SU-DHL-6 (cell line): Measurements from ENCODE around the gene BNIP2.

Source experiments
- H2AFZ ChIP-seq: fragments of 200-600 bp; sonication (generic); 2 replicates; pipeline ENCODE4 v1.6.1; 2014; ENCODE audit warnings: low read depth, mild to moderate bottlenecking, moderate library complexity, mixed read lengths, antibody characterized with exemption, low read length; ENCODE audit not compliant: severe bottlenecking
- H3F3A ChIP-seq: fragments of 200-600 bp; shearing (Covaris generic); 2 replicates; pipeline ENCODE4 v1.6.0; 2016; ENCODE audit warnings: antibody characterized with exemption, mild to moderate bottlenecking; ENCODE audit not compliant: insufficient read depth
- H3K27ac ChIP-seq: fragments of 200-600 bp; sonication (generic); 2 replicates; pipeline ENCODE4 v1.5.1; 2016; ENCODE audit warnings: low read depth, mild to moderate bottlenecking, low read length, moderate library complexity, mixed read lengths
- H3K27me3 ChIP-seq: fragments of 200-600 bp; sonication (generic), shearing (Covaris generic); 2 replicates; pipeline ENCODE4 v1.6.0; 2014; ENCODE audit warnings: mild to moderate bottlenecking, low read length
- H3K36me3 ChIP-seq: fragments of 200-600 bp; sonication (generic); 2 replicates; pipeline ENCODE4 v1.6.1; 2014; ENCODE audit warnings: mild to moderate bottlenecking, low read length, mixed read lengths
- H3K4me2 ChIP-seq: fragments of 300-600, 200-600 bp; shearing (Covaris generic), sonication (generic); 2 replicates; pipeline ENCODE4 v1.6.0; 2014; ENCODE audit warnings: low read length, low read depth, mild to moderate bottlenecking; ENCODE audit not compliant: poor library complexity, severe bottlenecking
- H3K4me3 ChIP-seq: fragments of 200-600 bp; sonication (generic); 2 replicates; pipeline ENCODE4 v1.5.1; 2014; ENCODE audit warnings: antibody characterized with exemption, low read length, mild to moderate bottlenecking, mixed read lengths; ENCODE audit not compliant: insufficient read depth, poor library complexity, severe bottlenecking
- H3K79me2 ChIP-seq: fragments of 200-600 bp; sonication (generic); 2 replicates; pipeline ENCODE4 v1.6.1; 2014; ENCODE audit warnings: mild to moderate bottlenecking, low read length, moderate library complexity; ENCODE audit not compliant: insufficient read depth
- H3K9ac ChIP-seq: fragments of 200-600 bp; sonication (generic); 2 replicates; pipeline ENCODE4 v1.7.0; 2014; ENCODE audit warnings: mild to moderate bottlenecking, low read length
- H3K9me2 ChIP-seq: fragments of 200-600 bp; sonication (generic); replicated peaks from 2 replicates; pipeline ENCODE4 v1.6.1; 2014; ENCODE audit warnings: low read length; ENCODE audit not compliant: insufficient read depth
- H3K9me3 ChIP-seq: fragments of 200-600 bp; sonication (generic); 2 replicates; pipeline ENCODE4 v1.6.1; 2014; ENCODE audit warnings: low read length, mixed read lengths; ENCODE audit not compliant: insufficient read depth
- H4K20me1 ChIP-seq: fragments of 200-600 bp; sonication (generic); 2 replicates; pipeline ENCODE4 v1.6.1; 2014; ENCODE audit warnings: low read depth, mild to moderate bottlenecking, antibody characterized with exemption, low read length, moderate library complexity, mixed read lengths
- EZH2phosphoT487 ChIP-seq: fragments of 200-600 bp; sonication (generic), shearing (Covaris generic); conservative IDR thresholded peaks from 2 replicates; pipeline ENCODE4 v1.6.1; 2018; ENCODE audit warnings: mild to moderate bottlenecking, antibody characterized with exemption, low read length, moderate library complexity, mixed read lengths
- TF ChIP-seq, protein P1 (sequence below): fragments of 200-600 bp; sonication (generic); IDR thresholded peaks from one replicate; pipeline ENCODE4 v1.5.1; 2017; ENCODE audit warnings: antibody characterized with exemption, mild to moderate bottlenecking, low read length, moderate library complexity; ENCODE audit not compliant: insufficient read depth, poor library complexity, severe bottlenecking

The BNIP2 gene

DNA sequence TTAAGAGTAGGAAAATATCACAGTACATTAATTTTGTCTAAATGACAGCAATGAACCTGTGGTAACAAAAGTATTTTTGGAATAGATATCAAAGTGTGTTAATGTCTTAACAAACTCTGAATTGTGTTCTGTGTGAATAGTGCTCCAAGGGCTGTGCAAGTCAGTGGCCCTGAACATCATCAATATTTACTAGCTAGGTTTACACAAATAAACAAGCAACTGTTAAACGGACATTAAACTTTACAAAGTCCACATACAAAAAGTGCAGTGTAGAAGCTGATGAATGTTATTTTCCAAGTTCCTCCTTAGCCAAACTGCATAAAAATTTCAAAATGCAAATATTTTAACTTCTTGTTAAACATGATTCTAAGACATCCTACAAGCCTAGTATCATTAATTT is 29.8 kb downstream of the BNIP2 start:
- Histone ChIP-seq H2AFZ (no peak overlapping the region), H3F3A (peaks cover 24% of the 10 kb centered on the region), H3K36me3 (peaks cover 26% of the 10 kb centered on the region; the same call in 1 of the 2 replicates), H3K9me2 (no peaks in the 10 kb centered on the region), H3K27me3 (no peaks in the 10 kb centered on the region), H3K4me3 (no peak overlapping the region), H3K27ac (peak overlapping the region; percentile 1; the same call in 1 of the 2 replicates), H3K9ac (no peak overlapping the region), H3K4me2 (no peak overlapping the region), H4K20me1 (no peaks in the 10 kb centered on the region), H3K9me3 (no peaks in the 10 kb centered on the region), H3K79me2 (peaks cover 29% of the 10 kb centered on the region)
- TF ChIP-seq, protein P1, sequence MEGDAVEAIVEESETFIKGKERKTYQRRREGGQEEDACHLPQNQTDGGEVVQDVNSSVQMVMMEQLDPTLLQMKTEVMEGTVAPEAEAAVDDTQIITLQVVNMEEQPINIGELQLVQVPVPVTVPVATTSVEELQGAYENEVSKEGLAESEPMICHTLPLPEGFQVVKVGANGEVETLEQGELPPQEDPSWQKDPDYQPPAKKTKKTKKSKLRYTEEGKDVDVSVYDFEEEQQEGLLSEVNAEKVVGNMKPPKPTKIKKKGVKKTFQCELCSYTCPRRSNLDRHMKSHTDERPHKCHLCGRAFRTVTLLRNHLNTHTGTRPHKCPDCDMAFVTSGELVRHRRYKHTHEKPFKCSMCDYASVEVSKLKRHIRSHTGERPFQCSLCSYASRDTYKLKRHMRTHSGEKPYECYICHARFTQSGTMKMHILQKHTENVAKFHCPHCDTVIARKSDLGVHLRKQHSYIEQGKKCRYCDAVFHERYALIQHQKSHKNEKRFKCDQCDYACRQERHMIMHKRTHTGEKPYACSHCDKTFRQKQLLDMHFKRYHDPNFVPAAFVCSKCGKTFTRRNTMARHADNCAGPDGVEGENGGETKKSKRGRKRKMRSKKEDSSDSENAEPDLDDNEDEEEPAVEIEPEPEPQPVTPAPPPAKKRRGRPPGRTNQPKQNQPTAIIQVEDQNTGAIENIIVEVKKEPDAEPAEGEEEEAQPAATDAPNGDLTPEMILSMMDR, result no peak
- TF ChIP-seq EZH2phosphoT487, result no peak

DNA sequence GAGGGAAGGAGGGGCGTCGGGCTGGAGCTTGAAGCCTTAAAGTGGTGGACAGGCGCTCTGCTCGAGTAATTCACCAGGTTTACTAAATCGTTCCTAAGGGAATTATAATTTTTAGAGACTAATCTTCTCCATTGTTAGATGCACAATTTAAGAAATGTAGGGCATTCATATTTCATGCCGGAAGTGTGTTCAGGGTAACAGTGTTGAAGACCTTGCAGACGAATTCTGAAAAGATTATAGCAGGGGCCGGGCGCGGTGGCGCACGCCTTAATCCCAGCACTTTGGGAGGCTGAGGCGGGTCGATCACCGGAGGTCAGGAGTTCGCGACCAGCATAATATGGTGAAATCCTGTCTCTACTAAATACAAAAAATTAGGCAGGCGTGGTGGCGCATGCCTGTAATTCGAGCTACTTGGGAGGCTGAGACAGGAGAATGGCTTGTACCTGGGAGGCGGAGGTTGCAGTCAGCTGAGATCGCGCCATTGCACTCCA is 31.4 kb downstream of the BNIP2 start:
- no peaks in the 10 kb centered on the region for H3K9me2 ChIP-seq
- H3K9me3 ChIP-seq, result no peaks in the 10 kb centered on the region
- H2AFZ ChIP-seq, result peak overlapping the region; percentile 81
- H4K20me1 ChIP-seq, result no peaks in the 10 kb centered on the region
- no peaks in the 10 kb centered on the region for H3K27me3 ChIP-seq
- peaks cover 46% of the 10 kb centered on the region for H3K79me2 ChIP-seq
- TF ChIP-seq EZH2phosphoT487, result no peak
- TF ChIP-seq, protein P1, result no peak
- peak overlapping the region; percentile 76 for H3K4me3 ChIP-seq
- H3K9ac ChIP-seq, result peak overlapping the region; percentile 95
- peak overlapping the region; percentile 90 for H3K4me2 ChIP-seq
- H3K36me3 ChIP-seq, result peaks cover 19% of the 10 kb centered on the region
- peaks cover 21% of the 10 kb centered on the region for H3F3A ChIP-seq
- H3K27ac ChIP-seq, result no peak overlapping the region

DNA sequence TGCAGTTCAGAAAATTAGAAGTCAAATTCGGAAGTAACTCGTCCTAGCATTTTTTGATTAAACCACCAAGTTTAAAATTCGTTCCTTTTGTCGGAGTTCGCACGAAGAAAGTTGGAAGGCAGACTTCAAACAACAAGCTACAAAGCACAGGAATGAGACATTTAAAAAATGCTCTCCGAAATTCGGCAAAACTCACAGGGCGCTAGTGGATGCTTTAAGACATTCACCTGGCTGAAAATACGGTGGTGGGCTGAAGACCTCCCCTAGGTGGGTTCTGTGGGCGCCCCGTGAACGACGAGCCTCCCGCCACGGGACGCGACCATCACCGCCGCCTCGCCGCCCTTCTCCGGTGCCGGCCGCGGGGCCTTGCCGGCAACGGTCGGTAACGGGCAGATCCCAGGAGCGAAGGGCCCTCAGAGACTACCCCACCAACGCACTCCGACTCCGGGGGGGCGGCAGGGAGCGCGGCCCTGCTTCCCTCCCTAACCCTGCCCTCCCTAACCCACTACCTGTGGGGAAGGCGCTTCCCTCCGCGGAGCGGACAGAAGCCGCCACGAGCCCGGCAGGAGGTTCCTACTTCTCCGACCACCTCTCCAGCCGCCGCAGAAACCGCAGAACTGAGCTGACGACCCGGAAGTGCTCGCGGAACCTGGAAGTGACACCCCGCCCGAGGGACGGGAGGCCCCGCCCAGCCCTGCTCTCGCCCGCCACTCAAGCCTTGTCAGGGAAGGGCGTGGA is 32.1 kb downstream of the BNIP2 start, which contains the start of gene GTF2A2:
Gene GTF2A2, minus strand, starts transcription at position 619 of the 738 bp plus-strand sequence. CDS start 5,238 bp downstream, outside the sequence.
- Histone ChIP-seq H3K36me3 (peaks cover 19% of the 10 kb centered on the region), H4K20me1 (no peaks in the 10 kb centered on the region), H3K27me3 (no peaks in the 10 kb centered on the region), H3K9me3 (no peaks in the 10 kb centered on the region), H3K9me2 (no peaks in the 10 kb centered on the region), H2AFZ (peak within 1 kb of the TSS; percentile 81), H3K4me2 (peak within 1 kb of the TSS; percentile 90), H3K9ac (peak within 1 kb of the TSS; percentile 95), H3K27ac (peak within 1 kb of the TSS; percentile 54), H3F3A (peaks cover 18% of the 10 kb centered on the region), H3K79me2 (peaks cover 50% of the 10 kb centered on the region), H3K4me3 (peak within 1 kb of the TSS; percentile 76)
- TF ChIP-seq, protein P1, result no peak
- TF ChIP-seq EZH2phosphoT487, result no peak
